HL-60/S4 treated with retinoic acid at 250 ng/mL for 4 days and 3 days (cell line): ENCODE data around the gene IMMP2L.
"Not testable (repeated sequence)": the region's sequence is repeated elsewhere in the genome, so short reads cannot be mapped to it uniquely, and the experiment has no call there.

ENCODE experiments used
- in situ Hi-C: fragments of 300-500 bp; cut with MboI; formaldehyde crosslinking; loops from 2 replicates; pipeline ENCODE4 v1.7.0; 2022; ENCODE audit warnings: low sequenced_read_pairs

The IMMP2L gene

DNA sequence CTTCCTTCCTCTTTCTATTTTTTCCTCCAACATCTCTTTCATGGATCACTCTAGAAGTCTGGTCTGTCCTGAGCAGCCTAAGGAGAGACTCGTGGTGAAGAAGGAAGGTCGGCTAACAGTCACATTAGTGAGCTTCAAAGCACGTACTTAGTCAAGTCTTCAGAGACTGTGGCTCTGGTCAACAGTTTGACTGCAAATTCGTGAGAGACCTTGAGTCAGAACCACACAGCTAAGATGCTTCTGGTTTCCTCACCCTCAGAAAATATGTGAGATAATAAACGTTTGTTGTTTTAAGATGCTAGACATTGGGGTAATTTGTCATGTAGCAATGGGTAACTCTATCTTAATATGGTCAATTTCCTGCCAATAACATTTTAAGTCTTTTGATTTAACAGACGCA is 597.5 kb downstream of the IMMP2L start:
- in situ Hi-C loops = no loop called here

DNA sequence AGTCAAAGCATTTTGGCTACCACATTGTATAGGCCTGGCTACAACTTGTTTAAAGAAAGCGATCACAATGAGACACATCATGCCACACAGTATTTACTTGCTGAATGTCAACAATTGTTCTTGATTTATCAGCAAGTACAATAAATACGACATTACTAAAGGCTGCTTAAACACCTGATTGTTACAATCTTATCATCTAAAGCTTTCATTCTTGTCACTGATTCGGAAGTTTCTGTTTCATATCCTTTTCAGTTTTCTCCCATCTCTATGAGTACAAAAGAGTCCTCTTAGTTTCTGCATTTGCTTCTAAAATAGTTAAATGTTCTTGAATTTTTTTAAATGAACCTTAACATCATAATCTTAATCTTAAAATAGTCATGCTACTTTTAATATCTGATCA is 599.5 kb downstream of the IMMP2L start:
- in situ Hi-C loops = no loop called here

- in situ Hi-C loops = no loop called here
Measured at GRCh38 chr7:110962374-110962773, 599.9 kb downstream of the IMMP2L start.

DNA sequence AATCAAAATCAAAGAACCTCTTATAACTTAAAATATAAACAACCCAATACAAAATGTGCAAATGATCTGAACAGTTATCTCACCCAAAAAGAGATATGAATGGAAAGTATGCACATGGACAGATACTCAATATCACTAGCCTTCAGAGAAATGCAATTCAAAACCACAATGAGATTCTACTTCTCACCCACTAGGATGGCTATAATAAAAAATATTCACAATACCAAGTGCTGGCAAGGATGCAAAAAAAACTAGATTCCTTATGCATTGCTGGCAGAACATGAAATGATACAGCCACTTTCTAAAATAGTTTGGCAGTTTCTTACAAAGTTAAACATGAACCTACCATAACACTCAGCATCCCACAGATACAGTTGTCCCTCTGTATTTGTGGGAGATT is 601.5 kb downstream of the IMMP2L start:
- in situ Hi-C loops = no loop called here

GRCh38 chr7:110948280-110948679 is 614.0 kb downstream of the IMMP2L start:
- in situ Hi-C loops = no loop called here

GRCh38 chr7:110947408-110947807 is 614.9 kb downstream of the IMMP2L start:
- in situ Hi-C loops = no loop called here

DNA sequence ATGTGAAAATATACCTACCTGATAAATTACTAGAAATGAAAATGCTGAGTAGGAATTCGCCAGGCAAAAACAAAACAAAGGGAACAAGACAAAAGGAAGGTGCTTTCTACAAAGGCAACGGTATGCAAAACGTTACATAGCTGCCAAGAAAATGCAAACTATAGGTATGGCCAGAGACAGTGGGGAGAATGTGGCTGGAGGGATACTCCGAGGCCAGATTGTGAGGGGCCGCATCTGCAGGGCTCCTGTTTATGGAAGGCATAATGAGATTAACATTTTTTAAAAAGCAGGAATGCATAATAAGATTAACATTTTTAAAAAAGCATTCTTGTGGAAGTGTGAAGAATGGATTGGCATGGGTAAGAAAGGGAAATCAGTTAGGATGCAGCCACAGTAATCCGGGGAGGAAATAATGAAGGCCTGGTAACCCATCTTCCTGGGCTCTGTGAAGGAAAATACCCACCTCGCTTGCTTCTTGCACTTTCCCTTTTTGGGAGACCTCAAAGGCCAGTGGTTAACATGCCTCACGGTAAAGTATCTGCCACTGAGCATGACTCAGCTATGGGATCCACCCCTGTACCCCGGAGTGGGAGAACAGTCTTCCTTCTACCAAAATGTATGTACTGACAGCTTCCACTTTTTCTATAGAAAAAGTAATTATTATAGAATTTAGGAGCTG is 617.2 kb downstream of the IMMP2L start:
- in situ Hi-C loops = no loop called here

GRCh38 chr7:110944448-110944847 is 617.8 kb downstream of the IMMP2L start:
- in situ Hi-C loops = no loop called here

GRCh38 chr7:110943701-110944345 is 618.5 kb downstream of the IMMP2L start:
- in situ Hi-C loops = no loop called here

DNA sequence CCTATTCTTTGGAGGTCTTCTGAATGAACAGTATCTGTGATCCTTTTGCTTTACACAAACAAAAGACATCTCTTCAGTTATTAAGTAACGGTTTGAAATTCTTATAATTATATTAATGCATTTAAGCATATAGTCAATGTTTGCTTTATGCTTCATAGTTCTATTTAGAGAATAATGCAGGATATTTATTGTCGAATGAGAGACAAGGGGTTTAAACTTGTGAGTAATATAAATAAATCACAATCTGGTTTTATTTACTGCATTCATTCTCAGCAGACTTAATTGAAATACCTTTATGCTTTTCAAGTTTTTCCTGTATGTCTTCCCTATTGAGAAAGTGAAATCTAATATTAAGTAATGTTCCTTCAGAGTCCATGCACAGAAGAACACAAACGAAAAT is 620.9 kb downstream of the IMMP2L start:
- in situ Hi-C loops = no loop called here

DNA sequence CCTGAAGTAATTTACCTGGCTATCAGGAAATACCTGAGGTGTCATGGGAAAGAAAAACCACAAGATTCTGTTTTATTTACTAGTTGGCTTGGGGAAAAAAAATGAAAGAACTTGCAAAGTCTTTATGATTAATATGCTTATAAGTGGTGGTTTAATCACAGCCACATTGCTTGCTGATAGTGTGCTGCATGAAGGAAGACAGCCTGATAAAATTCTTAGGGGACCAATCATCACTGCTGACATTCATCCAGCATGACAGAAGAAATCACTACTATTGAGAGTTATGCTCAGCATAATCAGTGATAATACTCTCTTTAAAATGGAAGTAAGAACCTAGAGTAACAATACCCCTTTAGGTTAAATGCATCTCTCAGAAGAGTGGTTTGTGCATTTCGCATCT is 621.5 kb downstream of the IMMP2L start:
- in situ Hi-C loops = no loop called here

- in situ Hi-C loops = no loop called here
Measured at GRCh38 chr7:110938165-110938564, 624.1 kb downstream of the IMMP2L start.

- in situ Hi-C loops = not testable (repeated sequence)
Measured at GRCh38 chr7:110936665-110937064, 625.6 kb downstream of the IMMP2L start.

GRCh38 chr7:110929480-110930249 is 632.6 kb downstream of the IMMP2L start:
- in situ Hi-C loops = no loop called here

DNA sequence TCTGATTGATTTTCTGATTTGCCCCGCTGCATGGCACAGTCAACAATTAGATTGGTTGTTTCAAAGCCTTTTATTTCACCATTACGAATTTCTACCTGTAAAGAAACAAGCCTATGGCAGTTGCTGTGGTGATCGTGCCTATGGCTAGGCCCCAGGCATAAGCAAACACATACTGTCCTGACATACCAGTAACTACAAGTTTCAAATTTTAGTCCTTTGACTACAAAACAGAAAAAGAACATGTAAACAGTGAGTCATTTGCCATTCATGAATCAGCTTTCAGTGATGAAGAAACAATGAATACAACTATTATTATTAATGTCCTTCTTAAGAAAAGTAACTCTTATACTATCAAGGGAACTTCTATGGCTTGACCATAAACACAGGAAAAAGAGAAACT is 639.4 kb downstream of the IMMP2L start:
- in situ Hi-C loops = no loop called here

DNA sequence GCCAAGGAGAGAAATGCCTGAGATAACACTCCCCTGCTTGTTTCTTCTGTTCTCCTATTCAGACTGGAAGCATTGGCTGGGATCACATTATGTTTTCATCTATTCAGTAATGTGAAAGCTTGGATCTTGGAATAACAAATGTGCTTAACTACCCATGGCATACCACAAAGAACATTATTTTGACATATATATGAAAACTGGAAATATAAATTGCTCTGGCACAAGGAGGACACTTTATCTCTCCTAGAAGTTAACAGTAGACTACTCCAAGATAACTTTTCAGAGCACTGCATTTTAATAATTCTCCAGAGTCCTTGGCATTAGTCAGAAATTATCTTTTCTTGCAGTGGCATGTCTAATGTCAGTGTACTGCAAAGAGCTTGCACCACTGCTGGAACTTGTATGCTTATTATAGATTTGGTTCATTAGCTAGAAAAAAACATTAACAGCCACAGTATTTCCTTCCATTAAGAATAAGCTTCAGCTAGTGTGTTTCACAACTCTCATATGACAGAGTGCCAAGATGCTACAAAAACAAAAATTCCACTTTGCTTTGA is 640.6 kb downstream of the IMMP2L start:
- in situ Hi-C loops = no loop called here

- in situ Hi-C loops = no loop called here
Measured at GRCh38 chr7:110918949-110919548, 643.2 kb downstream of the IMMP2L start.

DNA sequence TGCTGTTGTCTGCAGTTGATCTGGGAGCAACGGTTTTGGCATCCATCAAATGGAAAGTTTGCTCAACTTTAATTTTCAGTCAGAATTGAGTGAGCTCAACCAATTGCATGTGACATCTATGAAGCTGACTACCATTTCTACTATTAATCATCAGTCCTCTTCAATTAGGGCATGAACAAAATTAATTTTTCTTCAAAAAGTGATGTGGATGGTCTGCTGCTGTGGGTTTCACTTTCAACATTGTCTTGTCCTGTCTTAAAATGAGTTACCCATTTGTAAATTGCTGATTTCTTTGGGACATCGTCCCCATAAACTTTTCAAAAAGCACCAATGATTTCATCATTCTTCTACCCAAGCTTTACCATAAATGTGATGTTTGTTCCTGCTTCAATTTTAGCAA is 648.0 kb downstream of the IMMP2L start:
- in situ Hi-C loops = no loop called here

DNA sequence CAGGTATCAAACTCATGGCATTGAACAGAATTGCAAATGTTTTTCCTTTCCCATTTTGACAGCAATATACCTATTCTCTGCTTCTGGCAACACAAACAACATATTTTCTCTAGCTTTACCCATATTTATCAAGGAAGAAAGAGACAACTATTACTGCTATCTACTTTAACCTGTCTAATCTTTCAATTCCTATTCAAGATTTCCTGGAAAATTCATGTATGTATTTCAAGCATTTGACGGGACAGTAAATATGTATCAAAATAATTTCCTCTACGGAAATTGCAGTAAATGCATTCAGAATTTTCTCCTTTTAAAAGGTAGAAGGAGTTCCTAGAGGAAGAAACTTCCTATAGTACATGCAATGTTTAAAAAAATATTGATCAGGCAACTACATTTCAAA is 650.7 kb downstream of the IMMP2L start:
- in situ Hi-C loops = no loop called here

DNA sequence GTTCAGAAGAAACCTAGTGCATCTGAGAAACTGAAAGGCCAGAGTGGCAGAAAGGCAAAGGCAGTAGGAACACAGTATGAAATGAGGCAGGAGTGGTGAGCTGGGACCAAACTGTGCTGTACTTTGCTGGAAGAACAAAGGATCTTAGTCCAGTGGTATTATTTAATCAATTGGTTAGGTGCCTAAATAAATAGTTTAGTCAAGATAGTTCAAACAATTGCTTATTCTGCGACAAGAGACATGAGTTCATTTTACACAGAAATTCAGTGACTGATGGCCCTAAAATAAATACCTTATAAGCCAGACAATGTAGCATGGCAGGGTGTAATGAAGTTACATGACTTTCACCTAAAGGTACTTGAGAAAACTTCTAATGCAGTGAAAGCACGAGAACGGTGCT is 653.2 kb downstream of the IMMP2L start:
- in situ Hi-C loops = no loop called here

DNA sequence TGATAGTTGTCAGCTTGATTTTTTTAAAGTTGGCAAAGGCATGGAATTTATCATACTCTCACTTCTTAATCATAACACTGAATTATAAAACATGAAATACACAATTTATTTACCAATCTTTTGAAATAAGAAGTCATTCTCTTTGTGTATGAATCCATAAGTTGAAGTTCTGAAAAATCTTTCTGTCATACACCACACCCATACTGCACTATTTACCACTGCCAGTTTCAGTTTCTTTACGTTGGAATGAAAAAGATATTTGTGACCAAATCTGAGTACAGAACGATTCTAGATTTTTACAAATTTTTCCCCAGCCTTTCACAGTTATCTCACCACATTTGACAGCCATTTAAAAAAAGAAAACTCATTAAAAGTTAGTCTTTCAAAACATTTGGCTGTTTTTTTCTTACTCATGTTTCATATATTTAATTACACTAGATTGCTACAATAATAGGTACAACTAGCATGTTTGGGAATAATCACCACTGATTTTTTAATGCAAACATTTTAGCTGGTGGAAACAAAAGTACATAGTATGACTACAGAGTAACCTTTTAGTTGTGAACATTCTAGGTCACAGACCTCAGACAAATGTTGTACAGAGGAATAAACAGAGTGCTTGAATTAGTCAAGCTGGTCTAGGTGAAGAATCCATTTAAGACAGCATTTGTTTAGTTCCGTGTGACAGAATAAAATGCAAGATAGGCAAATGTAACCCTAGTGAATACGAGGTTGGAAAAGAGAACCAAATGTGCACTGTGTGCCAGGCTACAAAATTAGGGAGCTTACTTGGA is 656.3 kb downstream of the IMMP2L start:
- in situ Hi-C loops = no loop called here
